Activated naive CD4-positive, alpha-beta T cell treated with anti-CD3 and anti-CD28 coated beads, Interleukin-2, amount 50 U/mL, for 24 hours (primary cell): ENCODE measurements around the gene FBLIM1.
A peak's percentile ranks its signal among the peaks of the same experiment; 100 is the strongest.

Experiments
- H3K27ac Mint-ChIP-seq: one replicate; pipeline ENCODE4 v1.8.0; 2021; ENCODE audit warnings: mild to moderate bottlenecking, mixed read lengths
- H3K27me3 Mint-ChIP-seq: one replicate; pipeline ENCODE4 v1.8.0; 2021; ENCODE audit warnings: mixed read lengths
- H3K36me3 Mint-ChIP-seq: one replicate; pipeline ENCODE4 v1.8.0; 2021; ENCODE audit warnings: mixed read lengths
- H3K4me1 Mint-ChIP-seq: one replicate; pipeline ENCODE4 v1.8.0; 2021; ENCODE audit warnings: mixed read lengths
- H3K4me3 Mint-ChIP-seq: one replicate; pipeline ENCODE4 v1.8.0; 2021; ENCODE audit warnings: mild to moderate bottlenecking, mixed read lengths
- H3K9me3 Mint-ChIP-seq: one replicate; pipeline ENCODE4 v1.8.0; 2021; ENCODE audit warnings: mixed read lengths

Gene FBLIM1

GRCh38 chr1:15753776-15754175, 4.8 kb upstream of the FBLIM1 start:
- Mint-ChIP-seq H3K27me3 (peaks cover 16% of the 10 kb centered on the region), H3K36me3 (no peaks in the 10 kb centered on the region), H3K4me1 (peaks cover 16% of the 10 kb centered on the region), H3K4me3 (no peak overlapping the region), H3K27ac (no peak overlapping the region), H3K9me3 (no peaks in the 10 kb centered on the region)

- H3K27ac Mint-ChIP-seq: no peak overlapping the region
- peaks cover 16% of the 10 kb centered on the region for H3K4me1 Mint-ChIP-seq
- H3K4me3 Mint-ChIP-seq: no peak overlapping the region
- H3K36me3 Mint-ChIP-seq: no peaks in the 10 kb centered on the region
- no peaks in the 10 kb centered on the region for H3K9me3 Mint-ChIP-seq
- H3K27me3 Mint-ChIP-seq: peaks cover 18% of the 10 kb centered on the region
These were observed 3.5 kb upstream of the FBLIM1 start for GRCh38 chr1:15755021-15755645.

GRCh38 chr1:15755646-15756040, 3.0 kb upstream of the FBLIM1 start:
- H3K9me3 Mint-ChIP-seq: no peaks in the 10 kb centered on the region
- H3K36me3 Mint-ChIP-seq: no peaks in the 10 kb centered on the region
- H3K4me3 Mint-ChIP-seq: no peak overlapping the region
- H3K4me1 Mint-ChIP-seq: peaks cover 16% of the 10 kb centered on the region
- peaks cover 18% of the 10 kb centered on the region for H3K27me3 Mint-ChIP-seq
- no peak overlapping the region for H3K27ac Mint-ChIP-seq

GRCh38 chr1:15756143-15757015, 2.2 kb upstream of the FBLIM1 start:
- Mint-ChIP-seq H3K4me3 (peak overlapping the region; percentile 51), H3K9me3 (no peaks in the 10 kb centered on the region), H3K36me3 (no peaks in the 10 kb centered on the region), H3K27me3 (peaks cover 20% of the 10 kb centered on the region), H3K4me1 (peaks cover 16% of the 10 kb centered on the region), H3K27ac (no peak overlapping the region)

GRCh38 chr1:15757016-15757543, 1.5 kb upstream of the FBLIM1 start:
- H3K27ac Mint-ChIP-seq: no peak overlapping the region

GRCh38 chr1:15757575-15758342, 836 bp upstream of the FBLIM1 start:
- Mint-ChIP-seq H3K27ac (no peak overlapping the region), H3K27me3 (peaks cover 20% of the 10 kb centered on the region), H3K4me3 (peak overlapping the region; percentile 79), H3K36me3 (no peaks in the 10 kb centered on the region), H3K9me3 (no peaks in the 10 kb centered on the region), H3K4me1 (peaks cover 16% of the 10 kb centered on the region)

More at GRCh38 chr1:15757016-15757543, 1.5 kb upstream of the FBLIM1 start:
- H3K27me3 Mint-ChIP-seq: peaks cover 20% of the 10 kb centered on the region
- no peak overlapping the region for H3K4me3 Mint-ChIP-seq
- H3K9me3 Mint-ChIP-seq: no peaks in the 10 kb centered on the region
- no peaks in the 10 kb centered on the region for H3K36me3 Mint-ChIP-seq
- H3K4me1 Mint-ChIP-seq: peaks cover 16% of the 10 kb centered on the region

GRCh38 chr1:15758953-15759661, 512 bp downstream of the FBLIM1 start:
- Mint-ChIP-seq H3K27ac (no peak overlapping the region), H3K4me1 (peaks cover 16% of the 10 kb centered on the region), H3K9me3 (no peaks in the 10 kb centered on the region), H3K36me3 (no peaks in the 10 kb centered on the region), H3K27me3 (peaks cover 20% of the 10 kb centered on the region), H3K4me3 (peak overlapping the region; percentile 72)

- Mint-ChIP-seq H3K4me3 (no peak overlapping the region), H3K4me1 (peaks cover 16% of the 10 kb centered on the region), H3K9me3 (no peaks in the 10 kb centered on the region), H3K27me3 (peaks cover 18% of the 10 kb centered on the region), H3K27ac (no peak overlapping the region), H3K36me3 (no peaks in the 10 kb centered on the region)
These were observed 2.1 kb downstream of the FBLIM1 start for GRCh38 chr1:15760520-15761211.

- no peak overlapping the region for H3K27ac Mint-ChIP-seq
- no peaks in the 10 kb centered on the region for H3K36me3 Mint-ChIP-seq
- no peak overlapping the region for H3K4me3 Mint-ChIP-seq
- H3K4me1 Mint-ChIP-seq: peaks cover 7% of the 10 kb centered on the region
- H3K9me3 Mint-ChIP-seq: no peaks in the 10 kb centered on the region
- peaks cover 14% of the 10 kb centered on the region for H3K27me3 Mint-ChIP-seq
These were observed 3.0 kb downstream of the FBLIM1 start for GRCh38 chr1:15761366-15762128.

GRCh38 chr1:15762546-15762945, 4.0 kb downstream of the FBLIM1 start:
- H3K27ac Mint-ChIP-seq: peak overlapping the region; percentile 5
- H3K4me3 Mint-ChIP-seq: no peak overlapping the region
- H3K36me3 Mint-ChIP-seq: no peaks in the 10 kb centered on the region
- peaks cover 3% of the 10 kb centered on the region for H3K4me1 Mint-ChIP-seq
- H3K9me3 Mint-ChIP-seq: no peaks in the 10 kb centered on the region
- H3K27me3 Mint-ChIP-seq: peaks cover 10% of the 10 kb centered on the region

- H3K9me3 Mint-ChIP-seq: no peaks in the 10 kb centered on the region
- no peaks in the 10 kb centered on the region for H3K4me1 Mint-ChIP-seq
- H3K27ac Mint-ChIP-seq: no peak overlapping the region
- peaks cover 6% of the 10 kb centered on the region for H3K27me3 Mint-ChIP-seq
- no peak overlapping the region for H3K4me3 Mint-ChIP-seq
- H3K36me3 Mint-ChIP-seq: no peaks in the 10 kb centered on the region
These were observed 5.7 kb downstream of the FBLIM1 start for GRCh38 chr1:15764269-15764764.

- Mint-ChIP-seq H3K36me3 (no peaks in the 10 kb centered on the region), H3K27me3 (peaks cover 4% of the 10 kb centered on the region), H3K27ac (no peak overlapping the region), H3K4me3 (no peak overlapping the region), H3K9me3 (no peaks in the 10 kb centered on the region), H3K4me1 (no peaks in the 10 kb centered on the region)
These were observed 6.3 kb downstream of the FBLIM1 start for GRCh38 chr1:15764890-15765289.

GRCh38 chr1:15765495-15766194, 7.0 kb downstream of the FBLIM1 start:
- Mint-ChIP-seq H3K36me3 (no peaks in the 10 kb centered on the region), H3K4me1 (no peaks in the 10 kb centered on the region), H3K27ac (no peak overlapping the region), H3K4me3 (no peak overlapping the region), H3K9me3 (no peaks in the 10 kb centered on the region), H3K27me3 (peaks cover 4% of the 10 kb centered on the region)
